HepG2 (cell line): ENCODE results near the gene SIAH3. TPM values are rescaled to one million over a fixed set of nuclear protein-coding genes. Genes with fewer than 3 reads are reported as not detected.

Experiments used
- ATAC-seq: fragments of 200-7000 bp; cut with Tn5 transposase; 3 replicates; pipeline ENCODE4 v1.9.1; 2020; ENCODE audit warnings: mild to moderate bottlenecking, moderate library complexity
- BruUV-seq: library from RNA; stranded (reverse); fragments of 400-500 nt; replicated peaks from 2 replicates; lab custom pipeline; 2021; lab: Mats Ljungman, UMichigan
- CTCF ChIA-PET: fragments of 300-600 bp; formaldehyde crosslinking; extraction: SDS; loops from one replicate; lab custom pipeline; 2021; ENCODE audit warnings: low total read pairs, inconsistent platforms, low intra/inter-chr PET ratio; lab: Yijun Ruan, JAX
- POLR2A ChIA-PET: fragments of 350-600 bp; sonication (Branson Sonifier 250); formaldehyde crosslinking; loops from one replicate; lab custom pipeline; 2020; ENCODE audit warnings: antibody characterized with exemption, inconsistent platforms; lab: Yijun Ruan, JAX
- DNase-seq: peaks from one replicate; pipeline ENCODE4 v3.0.0-alpha.2; 2015; ENCODE audit warnings: low spot score
- FAIRE-seq: peaks from 3 replicates; lab custom pipeline; 2011; peaks lifted over from hg19 to GRCh38; lab: Jason Lieb, UNC
- H2AFZ ChIP-seq: one replicate; pipeline ENCODE4 v1.6.1; 2011; ENCODE audit warnings: low read length, inconsistent platforms
- H3K27ac ChIP-seq: fragments of 300-600 bp; 3 replicates; pipeline ENCODE4 v1.8.0; 2011; ENCODE audit warnings: mixed run types, mild to moderate bottlenecking, mixed read lengths, low read length, inconsistent platforms; ENCODE audit not compliant: insufficient read depth; ENCODE audit errors: extremely low read length
- H3K27me3 ChIP-seq, 2 experiments: fragments of 200-600 bp in 1 of 2; 2 replicates in 1 of 2; 3 replicates in 1 of 2; pipeline versions ENCODE4 v1.6.0 to v1.8.0; 2011; ENCODE audit warnings: low read length in 2 of 2, mild to moderate bottlenecking in 2 of 2, moderate library complexity in 2 of 2, inconsistent platforms in 1 of 2; ENCODE audit not compliant: insufficient read depth in 2 of 2, control insufficient read depth in 1 of 2
- H3K36me3 ChIP-seq, 2 experiments: fragments of 200-600 bp in 1 of 2; replicated peaks in 1 of 2; 2 replicates in 1 of 2; 3 replicates in 1 of 2; pipeline versions ENCODE4 v1.5.1 to v1.8.0; 2011; ENCODE audit warnings: low read length in 2 of 2, inconsistent platforms in 1 of 2; ENCODE audit not compliant: insufficient read depth in 2 of 2, control insufficient read depth in 1 of 2
- H3K4me1 ChIP-seq: 2 replicates; pipeline ENCODE4 v1.5.1; 2012; ENCODE audit warnings: low read length, inconsistent platforms; ENCODE audit not compliant: insufficient read depth
- H3K4me2 ChIP-seq: 2 replicates; pipeline ENCODE4 v1.6.0; 2011; ENCODE audit warnings: low read depth, low read length, inconsistent platforms
- H3K4me3 ChIP-seq, 3 experiments: fragments of 200-600 bp in 1 of 3; sonication (generic), shearing (Covaris generic) in 1 of 3; replicated peaks in 1 of 3; 2 replicates each; pipeline ENCODE4 v1.5.1; 2011 to 2016; ENCODE audit warnings: low read length in 3 of 3, inconsistent platforms in 2 of 3, low read depth in 2 of 3, mild to moderate bottlenecking in 2 of 3, control low read depth in 1 of 3, mixed read lengths in 1 of 3; ENCODE audit not compliant: insufficient read depth in 1 of 3
- H3K79me2 ChIP-seq: one replicate; pipeline ENCODE4 v1.6.1; 2011; ENCODE audit warnings: low read length, inconsistent platforms; ENCODE audit not compliant: insufficient read depth
- H3K9ac ChIP-seq: 2 replicates; pipeline ENCODE4 v1.6.0; 2011; ENCODE audit warnings: mild to moderate bottlenecking, low read depth, low read length, inconsistent platforms; ENCODE audit not compliant: insufficient read depth
- H3K9me3 ChIP-seq: 2 replicates; pipeline ENCODE4 v1.5.1; 2012; ENCODE audit warnings: mild to moderate bottlenecking, low read length
- H4K20me1 ChIP-seq: 2 replicates; pipeline ENCODE4 v1.6.0; 2011; ENCODE audit warnings: inconsistent platforms, mild to moderate bottlenecking, low read length, moderate library complexity; ENCODE audit not compliant: insufficient read depth
- CTCF ChIP-seq: sonication (generic); formaldehyde crosslinking; IDR thresholded peaks from 2 replicates; pipeline ENCODE4 v1.5.0; 2020; ENCODE audit warnings: mild to moderate bottlenecking, missing genetic modification reagents, moderate library complexity
- MNT ChIP-seq: fragments of 450-650 bp; IDR thresholded peaks from 2 replicates; pipeline ENCODE4 v1.6.1; 2016
- MXI1 ChIP-seq: IDR thresholded peaks from 3 replicates; pipeline ENCODE4 v1.6.1; 2012; ENCODE audit warnings: low read depth, low read length, inconsistent platforms, borderline replicate concordance
- WGBS: methylation state at CpG from one replicate; pipeline ENCODE4 v1.1.6; 2017; ENCODE audit warnings: low lambda C conversion rate; 5-methylcytosine and 5-hydroxymethylcytosine counted together
- in situ Hi-C: cut with HindIII; loops from 2 replicates; pipeline ENCODE4 v1.10.0; 2017; ENCODE audit warnings: low pct_unique_long_range_greater_than_20kb; ENCODE audit not compliant: extremely low pct_ligation_motif_present
- intact Hi-C: fragments of 100-400 bp; cut with micrococcal nuclease; formaldehyde crosslinking; loops from one replicate; pipeline ENCODE4 v1.10.0; 2022; ENCODE audit not compliant: unreplicated experiment
- polyA plus RNA-seq, 8 experiments: library from polyadenylated mRNA; depleted of rRNA in 3 of 8; stranded (reverse) in 7 of 8; unstranded in 1 of 8; fragments of >200 nt; fragmentation: Illumina TruSeq in 4 of 8; extraction: Trizol in 4 of 8; gene quantifications; 2 replicates each; pipeline versions ENCODE4 v1.2.1 to v1.2.3, GENCODE V29; 2011 to 2016; ENCODE audit warnings: low read depth in 4 of 8, missing spikeins in 1 of 8, mixed read lengths in 1 of 8; ENCODE audit not compliant: insufficient read depth in 1 of 8
- total RNA-seq, 5 experiments: library from RNA; depleted of rRNA; stranded (reverse); fragments of >200 nt; fragmentation: Illumina TruSeq; extraction: Trizol; gene quantifications; 2 replicates each; pipeline ENCODE4 v1.2.3, GENCODE V29; 2016; ENCODE audit warnings: low read depth in 1 of 5
- TF ChIP-seq, protein P1 (sequence below): sonication (generic); formaldehyde crosslinking; IDR thresholded peaks from 2 replicates; pipeline ENCODE4 v1.8.1; 2023; ENCODE audit warnings: missing genetic modification reagents, mild to moderate bottlenecking, borderline replicate concordance

The SIAH3 gene
- total and polyA plus RNA-seq, 2 of the 13 experiments (the other 11 are each of a cell fraction or from before 2014, with no cell fraction given): not detected

GRCh38 chr13:45742985-45743384, 108.6 kb downstream of the SIAH3 start:
- no peaks in the 10 kb centered on the region for H3K79me2 ChIP-seq
- H4K20me1 ChIP-seq: no peaks in the 10 kb centered on the region
- intact Hi-C loops: no loop called here
- no TSS peak for BruUV-seq
- POLR2A ChIA-PET: no interaction called here
- H3K9ac ChIP-seq: no peak overlapping the region
- H3K4me3 ChIP-seq: no peak overlapping the region
- in situ Hi-C loops: no loop called here
- TF ChIP-seq MXI1 (no peak), MNT (peak; percentile 93)
- TF ChIP-seq, all 625 proteins: peak for 1
- Histone ChIP-seq H3K9me3 (no peaks in the 10 kb centered on the region), H3K27me3 (0 out of 5 replicates have a peak, but pooled peaks cover 0 to 6% of the 10 kb centered on the region in 2 experiments), H3K4me1 (no peaks in the 10 kb centered on the region), H3K36me3 (no peaks in the 10 kb centered on the region), H2AFZ (no peak overlapping the region), H3K4me2 (no peak overlapping the region), H3K27ac (no peak overlapping the region)
- DNase-seq (no peak), FAIRE-seq (no peak), ATAC-seq (no peak)
- 34% methylated on average over 5 of the region's 5 CpGs for WGBS
- CTCF ChIA-PET: no interaction called here

GRCh38 chr13:45737571-45738017, 114.0 kb downstream of the SIAH3 start:
- H3K9ac ChIP-seq: no peak overlapping the region
- ChIA-PET CTCF (no interaction called here), POLR2A (no interaction called here)
- H3K4me3 ChIP-seq: no peak overlapping the region
- in situ Hi-C loops (no loop called here), intact Hi-C loops (no loop called here)
- H4K20me1 ChIP-seq: no peaks in the 10 kb centered on the region
- no peak for DNase-seq
- 0% methylated on average over 2 of the region's 2 CpGs for whole genome bisulfite sequencing
- peak; percentile 84 for ATAC-seq
- no peaks in the 10 kb centered on the region for H3K79me2 ChIP-seq
- FAIRE-seq: no peak
- no peaks in the 10 kb centered on the region for H3K9me3 ChIP-seq
- H2AFZ ChIP-seq: no peak overlapping the region
- 0 out of 5 replicates have a peak, but pooled peaks cover 0 to 4% of the 10 kb centered on the region in 2 experiments for H3K27me3 ChIP-seq
- H3K4me1 ChIP-seq: no peaks in the 10 kb centered on the region
- TF ChIP-seq, protein P1, sequence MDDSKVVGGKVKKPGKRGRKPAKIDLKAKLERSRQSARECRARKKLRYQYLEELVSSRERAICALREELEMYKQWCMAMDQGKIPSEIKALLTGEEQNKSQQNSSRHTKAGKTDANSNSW (CRISPR knock-in tag): no peak
- peak; percentile 15; the same call in 1 of the 2 replicates for TF ChIP-seq CTCF (CRISPR knock-in tag)
- H3K36me3 ChIP-seq: no peaks in the 10 kb centered on the region
- no peak overlapping the region for H3K4me2 ChIP-seq
- H3K27ac ChIP-seq: no peak overlapping the region
- no TSS peak for BruUV-seq
